ENCODE results near the gene OR4C3. TPM values are rescaled to one million over a fixed set of nuclear protein-coding genes. Genes with fewer than 3 reads are reported as not detected.
"Not testable (repeated sequence)": the region's sequence is repeated elsewhere in the genome, so short reads cannot be mapped to it uniquely, and the experiment has no call there.

Gene OR4C3
- total and polyA plus RNA-seq, 8 donors, result not detected

GRCh38 chr11:48354013-48354412, 29.3 kb downstream of the OR4C3 start:
- intact Hi-C loops (cut with DNase I; ENCODE audit: low total_unique reads), result no loop called here
- Histone ChIP-seq H3K4me3 (no peak overlapping the region), H3K9me3 (peaks cover 0 to 18% (median 9%) of the 10 kb centered on the region in 4 donors), H3K27ac (no peak overlapping the region), H3K36me3 (no peaks in the 10 kb centered on the region), H3K27me3 (no peaks in the 10 kb centered on the region), H3K4me1 (no peaks in the 10 kb centered on the region)
- TF ChIP-seq POLR2A (IDR thresholded peaks at IDR 0.05), result no peak
- TF ChIP-seq POLR2AphosphoS5 (IDR thresholded peaks at IDR 0.05), result no peak
- TF ChIP-seq, protein P1, sequence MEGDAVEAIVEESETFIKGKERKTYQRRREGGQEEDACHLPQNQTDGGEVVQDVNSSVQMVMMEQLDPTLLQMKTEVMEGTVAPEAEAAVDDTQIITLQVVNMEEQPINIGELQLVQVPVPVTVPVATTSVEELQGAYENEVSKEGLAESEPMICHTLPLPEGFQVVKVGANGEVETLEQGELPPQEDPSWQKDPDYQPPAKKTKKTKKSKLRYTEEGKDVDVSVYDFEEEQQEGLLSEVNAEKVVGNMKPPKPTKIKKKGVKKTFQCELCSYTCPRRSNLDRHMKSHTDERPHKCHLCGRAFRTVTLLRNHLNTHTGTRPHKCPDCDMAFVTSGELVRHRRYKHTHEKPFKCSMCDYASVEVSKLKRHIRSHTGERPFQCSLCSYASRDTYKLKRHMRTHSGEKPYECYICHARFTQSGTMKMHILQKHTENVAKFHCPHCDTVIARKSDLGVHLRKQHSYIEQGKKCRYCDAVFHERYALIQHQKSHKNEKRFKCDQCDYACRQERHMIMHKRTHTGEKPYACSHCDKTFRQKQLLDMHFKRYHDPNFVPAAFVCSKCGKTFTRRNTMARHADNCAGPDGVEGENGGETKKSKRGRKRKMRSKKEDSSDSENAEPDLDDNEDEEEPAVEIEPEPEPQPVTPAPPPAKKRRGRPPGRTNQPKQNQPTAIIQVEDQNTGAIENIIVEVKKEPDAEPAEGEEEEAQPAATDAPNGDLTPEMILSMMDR (IDR thresholded peaks at IDR 0.05), result no peak
- no peak for TF ChIP-seq EP300 (IDR thresholded peaks at IDR 0.05)
- WGBS, 5 donors, result 85 to 93% (median 91%) methylated on average over 4 of the region's 4 CpGs
- DNase-seq, result no peak

DNA sequence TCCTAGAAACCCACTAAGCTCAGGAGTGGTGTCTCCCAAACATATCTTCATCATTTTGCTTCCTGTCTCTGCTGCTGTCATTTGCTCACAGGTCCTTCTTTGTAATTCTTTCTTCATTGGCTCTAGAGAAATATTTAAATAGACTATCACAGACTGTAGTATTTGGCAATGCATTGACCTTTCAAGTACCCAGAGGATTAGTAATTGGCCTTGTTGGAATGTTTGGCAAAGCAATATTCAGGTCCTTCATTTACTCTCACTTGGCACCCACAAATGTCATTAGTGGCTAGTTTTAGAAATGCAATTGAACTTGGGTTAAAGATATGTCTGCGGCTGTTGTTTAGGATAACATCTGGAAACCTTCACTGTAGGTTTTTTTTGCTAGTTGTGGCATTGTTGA, 30.0 kb downstream of the OR4C3 start:
- Histone ChIP-seq H3K4me1 (no peaks in the 10 kb centered on the region), H3K27ac (no peak overlapping the region), H3K4me3 (no peak overlapping the region), H3K27me3 (no peaks in the 10 kb centered on the region), H3K9me3 (peaks cover 0 to 18% (median 9%) of the 10 kb centered on the region in 4 donors), H3K36me3 (no peaks in the 10 kb centered on the region)
- DNase-seq, result no peak
- no peak for TF ChIP-seq POLR2AphosphoS5 (IDR thresholded peaks at IDR 0.05)
- TF ChIP-seq POLR2A (IDR thresholded peaks at IDR 0.05), result no peak
- TF ChIP-seq EP300 (IDR thresholded peaks at IDR 0.05), result no peak
- TF ChIP-seq, protein P1 (IDR thresholded peaks at IDR 0.05), result no peak
- WGBS, 5 donors, result 73 to 97% (median 90%) methylated on average over 1 of the region's 1 CpG
- intact Hi-C loops (cut with DNase I; ENCODE audit: low total_unique reads), result no loop called here

DNA sequence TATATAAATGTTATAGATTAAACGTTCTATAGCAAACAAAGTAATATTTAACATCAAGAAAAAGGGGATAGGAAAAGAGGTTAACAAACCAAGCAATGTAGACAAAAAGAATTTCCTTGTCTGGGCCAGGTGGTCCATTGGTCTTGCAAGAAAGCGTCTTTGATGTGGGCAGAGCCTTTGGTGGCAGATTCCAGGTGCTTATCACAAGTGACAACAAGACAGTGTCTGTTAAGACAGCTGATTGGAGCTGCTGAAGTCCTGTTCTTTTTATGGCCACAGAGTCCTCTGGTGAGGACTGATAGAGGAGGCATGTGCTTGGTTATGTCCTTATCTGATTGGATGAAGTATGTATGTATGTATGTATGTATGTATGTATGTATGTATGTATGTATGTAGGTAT, 36.6 kb downstream of the OR4C3 start:
- H3K27me3 ChIP-seq; H3K27ac ChIP-seq; H3K4me1 ChIP-seq; DNase-seq; H3K4me3 ChIP-seq; H3K36me3 ChIP-seq; intact Hi-C loops (cut with DNase I; ENCODE audit: low total_unique reads): not testable (repeated sequence)
- 38 to 47% (median 41%) methylated on average over 2 of the region's 2 CpGs for WGBS, 5 donors
- peaks cover 0 to 11% (median 9%) of the 10 kb centered on the region in 4 donors for H3K9me3 ChIP-seq

DNA sequence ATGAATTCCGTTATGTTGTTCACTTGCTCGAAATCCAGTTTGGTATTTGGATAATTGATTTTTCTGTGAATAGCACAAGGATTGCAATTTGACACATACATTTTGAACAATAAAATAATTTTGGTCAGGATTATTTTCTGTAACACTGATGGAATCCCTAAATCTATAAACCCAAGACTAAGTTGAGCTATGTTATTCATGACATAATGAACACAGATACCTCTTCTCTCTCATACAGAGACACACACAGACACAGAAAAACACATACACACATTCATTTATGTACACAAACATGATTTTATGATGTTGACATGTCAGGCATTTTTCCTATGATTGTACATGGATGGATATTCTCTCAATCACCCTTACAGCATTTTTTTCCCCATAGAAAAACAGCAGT, 41.6 kb downstream of the OR4C3 start, which contains the start of gene OR4C5:
TSS of gene OR4C5 (minus strand) at position 101 of the 400 bp plus-strand sequence. CDS start at position 101, 0 bp downstream.
- H3K36me3 ChIP-seq, result no peaks in the 10 kb centered on the region
- DNase-seq, result no peak
- intact Hi-C loops (cut with DNase I; ENCODE audit: low total_unique reads), result no loop called here
- H3K4me1 ChIP-seq, result no peaks in the 10 kb centered on the region
- H3K27me3 ChIP-seq, result no peaks in the 10 kb centered on the region
- WGBS, 5 donors, result 59 to 85% (median 74%) methylated on average over 2 of the region's 2 CpGs
- H3K27ac ChIP-seq, result no peak within 1 kb of the TSS
- H3K9me3 ChIP-seq, result peaks cover 0 to 2% (median under 1%) of the 10 kb centered on the region in 4 donors
- H3K4me3 ChIP-seq, result no peak within 1 kb of the TSS
- TF ChIP-seq POLR2AphosphoS5 (IDR thresholded peaks at IDR 0.05) (no peak), POLR2A (IDR thresholded peaks at IDR 0.05) (no peak), EP300 (IDR thresholded peaks at IDR 0.05) (no peak)
- TF ChIP-seq, protein P1 (IDR thresholded peaks at IDR 0.05), result no peak

Other genes with a start within 250 kb of the OR4C3 start
- gene OR4B1, start 108.1 kb upstream of the OR4C3 start, total RNA-seq, result not detected
- gene OR4B1, start 108.1 kb upstream of the OR4C3 start, polyA plus RNA-seq, result not detected
- not detected for gene OR4X2, start 79.8 kb upstream of the OR4C3 start, total RNA-seq
- not detected for gene OR4X2, start 79.8 kb upstream of the OR4C3 start, polyA plus RNA-seq
- not detected for gene OR4X1, start 61.1 kb upstream of the OR4C3 start, total RNA-seq
- not detected for gene OR4X1, start 61.1 kb upstream of the OR4C3 start, polyA plus RNA-seq
- not detected for gene OR4S1, start 18.7 kb upstream of the OR4C3 start, total RNA-seq
- not detected for gene OR4S1, start 18.7 kb upstream of the OR4C3 start, polyA plus RNA-seq
- not detected for gene OR4C5, start 41.5 kb downstream of the OR4C3 start, total RNA-seq
- gene OR4C5, start 41.5 kb downstream of the OR4C3 start, polyA plus RNA-seq, result not detected
- not detected for gene OR4A47, start 163.9 kb downstream of the OR4C3 start, total RNA-seq
- not detected for gene OR4A47, start 163.9 kb downstream of the OR4C3 start, polyA plus RNA-seq